IMR-90 (cell line): ENCODE data around the gene NTSR1. TPM values are rescaled to one million over a fixed set of nuclear protein-coding genes. Genes with fewer than 3 reads are reported as not detected.

ENCODE experiments used
- ATAC-seq: fragments of 200-7000 bp; cut with Tn5 transposase; 2 replicates; pipeline ENCODE4 v1.9.1; 2020; ENCODE audit warnings: low read depth, mild to moderate bottlenecking, moderate library complexity
- BruUV-seq: library from RNA; stranded (reverse); fragments of 400-500 nt; replicated peaks from 2 replicates; lab custom pipeline; 2021; lab: Mats Ljungman, UMichigan
- CTCF ChIA-PET: fragments of 300-600 bp; formaldehyde crosslinking; extraction: SDS; loops from one replicate; lab custom pipeline; 2021; ENCODE audit warnings: antibody characterized with exemption; lab: Yijun Ruan, JAX
- POLR2A ChIA-PET: fragments of 300-600 bp; sonication (Branson Sonifier 250); formaldehyde crosslinking; loops from one replicate; lab custom pipeline; 2022; ENCODE audit warnings: antibody characterized with exemption; ENCODE audit not compliant: unreplicated experiment; lab: Charles Lee
- DNase-seq: peaks from one replicate; pipeline ENCODE4 v3.0.0; 2013
- H2AFZ ChIP-seq: replicated peaks from 2 replicates; pipeline ENCODE3; 2013; ENCODE audit warnings: low read length, mild to moderate bottlenecking; ENCODE audit not compliant: poor library complexity
- H2AK5ac ChIP-seq: 2 replicates; pipeline ENCODE4 v1.6.1; 2013; ENCODE audit warnings: low read depth, low read length, inconsistent platforms
- H2AK9ac ChIP-seq: replicated peaks from 2 replicates; pipeline ENCODE3; 2013; ENCODE audit warnings: mild to moderate bottlenecking, low read depth, low read length, moderate library complexity; ENCODE audit not compliant: poor library complexity
- H2BK120ac ChIP-seq: 2 replicates; pipeline ENCODE4 v1.6.1; 2013; ENCODE audit warnings: low read depth, low read length, inconsistent platforms
- H2BK15ac ChIP-seq: 3 replicates; pipeline ENCODE4 v1.6.1; 2013; ENCODE audit warnings: low read depth, low read length, inconsistent platforms
- H2BK20ac ChIP-seq: 2 replicates; pipeline ENCODE4 v1.6.1; 2013; ENCODE audit warnings: low read depth, mild to moderate bottlenecking, inconsistent platforms, low read length, moderate library complexity
- H2BK5ac ChIP-seq: 2 replicates; pipeline ENCODE4 v1.6.1; 2013; ENCODE audit warnings: mild to moderate bottlenecking, low read depth, low read length, inconsistent platforms; ENCODE audit not compliant: poor library complexity, severe bottlenecking
- H3K14ac ChIP-seq: replicated peaks from 2 replicates; pipeline ENCODE4 v1.6.1; 2013; ENCODE audit warnings: low read depth, low read length, inconsistent platforms
- H3K18ac ChIP-seq: 2 replicates; pipeline ENCODE4 v1.6.1; 2013; ENCODE audit warnings: low read depth, low read length, control low read depth
- H3K23ac ChIP-seq: 2 replicates; pipeline ENCODE4 v1.6.1; 2013; ENCODE audit warnings: low read depth, low read length, inconsistent platforms
- H3K27ac ChIP-seq: 2 replicates; pipeline ENCODE4 v1.5.1; 2013; ENCODE audit warnings: mild to moderate bottlenecking, control low read depth, low read length; ENCODE audit not compliant: insufficient read depth
- H3K27me3 ChIP-seq: 2 replicates; pipeline ENCODE4 v1.6.1; 2013; ENCODE audit warnings: low read length; ENCODE audit not compliant: control insufficient read depth, insufficient read depth
- H3K36me3 ChIP-seq: 2 replicates; pipeline ENCODE4 v1.6.1; 2013; ENCODE audit warnings: low read length, mixed read lengths; ENCODE audit not compliant: control insufficient read depth, insufficient read depth
- H3K4ac ChIP-seq: 2 replicates; pipeline ENCODE4 v1.6.1; 2013; ENCODE audit warnings: low read depth, low read length, inconsistent platforms
- H3K4me1 ChIP-seq: 2 replicates; pipeline ENCODE4 v1.6.1; 2013; ENCODE audit warnings: low read length, mixed read lengths; ENCODE audit not compliant: control insufficient read depth, insufficient read depth
- H3K4me2 ChIP-seq: 2 replicates; pipeline ENCODE4 v1.6.1; 2013; ENCODE audit warnings: low read depth, mild to moderate bottlenecking, control low read depth, low read length, moderate library complexity
- H3K4me3 ChIP-seq: 2 replicates; pipeline ENCODE4 v1.5.1; 2013; ENCODE audit warnings: low read depth, mild to moderate bottlenecking, control low read depth, low read length, moderate library complexity; ENCODE audit not compliant: insufficient read depth
- H3K56ac ChIP-seq: 2 replicates; pipeline ENCODE4 v1.6.1; 2013; ENCODE audit warnings: low read length, inconsistent platforms; ENCODE audit not compliant: insufficient read depth; ENCODE audit errors: extremely low read depth
- H3K79me1 ChIP-seq, 2 experiments: 2 replicates each; pipeline ENCODE4 v1.6.1; 2013; ENCODE audit warnings: low read length in 2 of 2, inconsistent platforms in 1 of 2, low read depth in 1 of 2
- H3K9ac ChIP-seq: 2 replicates; pipeline ENCODE4 v1.6.1; 2013; ENCODE audit warnings: low read depth, low read length, control low read depth
- H3K9me1 ChIP-seq: 2 replicates; pipeline ENCODE4 v1.6.1; 2013; ENCODE audit warnings: low read length, inconsistent platforms; ENCODE audit not compliant: insufficient read depth
- H3K9me3 ChIP-seq: 2 replicates; pipeline ENCODE4 v1.6.1; 2013; ENCODE audit warnings: low read length; ENCODE audit not compliant: control insufficient read depth, insufficient read depth
- H4K20me1 ChIP-seq: 2 replicates; pipeline ENCODE4 v1.6.1; 2013; ENCODE audit warnings: low read length, inconsistent platforms; ENCODE audit not compliant: insufficient read depth
- H4K5ac ChIP-seq: 2 replicates; pipeline ENCODE4 v1.6.1; 2013; ENCODE audit warnings: mild to moderate bottlenecking, low read depth, low read length, control low read depth
- H4K8ac ChIP-seq, 2 experiments: 2 replicates each; pipeline ENCODE4 v1.6.1; 2013; ENCODE audit warnings: low read depth in 2 of 2, low read length in 2 of 2, control low read depth in 1 of 2, inconsistent platforms in 1 of 2
- H4K91ac ChIP-seq: 2 replicates; pipeline ENCODE4 v1.6.1; 2013; ENCODE audit warnings: low read depth, low read length, inconsistent platforms; ENCODE audit not compliant: insufficient read depth
- BHLHE40 ChIP-seq: fragments of 150-350 bp; IDR thresholded peaks from 2 replicates; pipeline ENCODE4 v1.6.1; 2016; ENCODE audit warnings: mild to moderate bottlenecking, low read depth, low read length
- FOS ChIP-seq: fragments of 150-350 bp; IDR thresholded peaks from 2 replicates; pipeline ENCODE4 v1.6.1; 2016; ENCODE audit warnings: low read depth, low read length
- MAFK ChIP-seq: IDR thresholded peaks from 2 replicates; pipeline ENCODE4 v1.6.1; 2012; ENCODE audit warnings: low read depth, low read length, improper control_type of control experiment
- MAZ ChIP-seq: IDR thresholded peaks from 2 replicates; pipeline ENCODE4 v1.6.1; 2012; ENCODE audit warnings: low read depth, mild to moderate bottlenecking, low read length, improper control_type of control experiment, moderate library complexity, borderline replicate concordance
- NFE2L2 ChIP-seq: fragments of 150-350 bp; IDR thresholded peaks from 2 replicates; pipeline ENCODE4 v1.6.1; 2016; ENCODE audit warnings: low read depth, mild to moderate bottlenecking, low read length
- RAD21 ChIP-seq: IDR thresholded peaks from 2 replicates; pipeline ENCODE4 v1.6.1; 2012; ENCODE audit warnings: low read length, improper control_type of control experiment
- RCOR1 ChIP-seq: IDR thresholded peaks from 2 replicates; pipeline ENCODE4 v1.6.1; 2012; ENCODE audit warnings: mild to moderate bottlenecking, low read length, improper control_type of control experiment; ENCODE audit not compliant: insufficient replicate concordance
- RFX5 ChIP-seq: IDR thresholded peaks from 2 replicates; pipeline ENCODE4 v1.8.0; 2012; ENCODE audit warnings: low read depth, mild to moderate bottlenecking, low read length, moderate library complexity
- SMC3 ChIP-seq: fragments of 150-350 bp; IDR thresholded peaks from 2 replicates; pipeline ENCODE4 v1.6.1; 2016; ENCODE audit warnings: low read depth, mild to moderate bottlenecking, antibody characterized with exemption, low read length, moderate library complexity
- WGBS, 2 experiments: methylation state at CpG; one replicate each; pipeline versions ENCODE4 v1.1.5 to v1.1.7; 2013; ENCODE audit warnings: missing lambda C conversion rate in 2 of 2; ENCODE audit not compliant: insufficient read length in 1 of 2; ENCODE audit errors: extremely low coverage in 2 of 2; 5-methylcytosine and 5-hydroxymethylcytosine counted together
- dilution Hi-C: fragments of 300-500 bp; cut with HindIII; formaldehyde crosslinking; loops from one replicate; pipeline ENCODE4 v1.14.3; 2018; ENCODE audit warnings: low sequenced_read_pairs; ENCODE audit not compliant: unreplicated experiment
- in situ Hi-C: fragments of 300-500 bp; cut with MboI; formaldehyde crosslinking; loops from 3 replicates; pipeline ENCODE4 v1.14.3; 2019; ENCODE audit warnings: low sequenced_read_pairs, inconsistent platforms, mixed read lengths
- intact Hi-C: fragments of 100-400 bp; cut with micrococcal nuclease; formaldehyde crosslinking; loops from 2 replicates; pipeline ENCODE4 v1.10.0; 2022
- polyA plus RNA-seq, 3 experiments: library from polyadenylated mRNA; depleted of rRNA; stranded (reverse); fragments of >200 nt; gene quantifications; 2 replicates each; pipeline ENCODE4 v1.2.3, GENCODE V29; 2012; ENCODE audit warnings: low replicate concordance in 1 of 3
- total RNA-seq: library from RNA; depleted of rRNA; stranded (reverse); fragments of >200 nt; gene quantifications from 2 replicates; pipeline ENCODE4 v1.2.3, GENCODE V29; 2012
- TF ChIP-seq, protein P1 (sequence below): fragments of 150-350 bp; IDR thresholded peaks from 2 replicates; pipeline ENCODE4 v1.6.1; 2017; ENCODE audit warnings: mild to moderate bottlenecking, antibody characterized with exemption, low read length, low read depth

NTSR1 gene
- total and polyA plus RNA-seq, 2 of the 4 experiments (the other 2 are of a cell fraction), result 0.54 to 1.8 TPM

DNA sequence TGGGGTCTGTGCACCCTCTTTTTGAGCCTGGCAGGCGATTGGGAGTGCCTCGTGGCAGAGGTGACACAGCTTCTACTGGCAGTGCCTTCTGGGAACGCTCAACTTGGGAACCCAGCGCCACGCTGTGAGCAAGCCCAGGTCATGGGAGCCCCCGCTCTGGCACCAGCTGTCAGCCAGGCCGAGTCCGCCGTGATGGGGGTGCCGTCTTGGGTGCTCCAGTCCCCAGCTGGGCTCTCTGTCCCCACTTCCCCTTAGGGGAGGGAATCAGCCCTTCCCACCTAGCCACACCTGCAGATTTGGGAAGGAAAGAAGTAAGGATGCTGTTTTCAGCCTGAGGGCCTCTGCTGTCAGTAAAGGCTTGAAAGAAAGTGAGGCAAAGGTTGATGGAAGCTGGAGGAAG, 31.0 kb upstream of the NTSR1 start:
- dilution Hi-C loops (no loop called here), intact Hi-C loops (no loop called here), in situ Hi-C loops (loop anchor here (25.0 kb wide), 1 partner anchor 335 kb away; the partner anchor contains the start of gene BHLHE23)
- H4K91ac ChIP-seq, result no peak overlapping the region
- no peak overlapping the region for H3K14ac ChIP-seq
- no peak overlapping the region for H2AFZ ChIP-seq
- no peak overlapping the region for H2BK20ac ChIP-seq
- H2AK5ac ChIP-seq, result no peak overlapping the region
- H3K9me3 ChIP-seq, result peaks cover 9% of the 10 kb centered on the region
- no peak overlapping the region for H4K8ac ChIP-seq
- ATAC-seq, result no peak
- WGBS, 2 experiments, result 67% methylated on average over 3 of the region's 10 CpGs; no CpG with 5 or more reads in 1 of the 2 experiments
- no peak overlapping the region for H3K9ac ChIP-seq
- no peak overlapping the region for H2BK120ac ChIP-seq
- H3K27me3 ChIP-seq, result peaks cover 15% of the 10 kb centered on the region
- TF ChIP-seq NFE2L2, result no peak
- no peak for TF ChIP-seq RAD21
- TF ChIP-seq RCOR1, result no peak
- TF ChIP-seq MAFK, result no peak
- no peak for TF ChIP-seq MAZ
- TF ChIP-seq, protein P1, sequence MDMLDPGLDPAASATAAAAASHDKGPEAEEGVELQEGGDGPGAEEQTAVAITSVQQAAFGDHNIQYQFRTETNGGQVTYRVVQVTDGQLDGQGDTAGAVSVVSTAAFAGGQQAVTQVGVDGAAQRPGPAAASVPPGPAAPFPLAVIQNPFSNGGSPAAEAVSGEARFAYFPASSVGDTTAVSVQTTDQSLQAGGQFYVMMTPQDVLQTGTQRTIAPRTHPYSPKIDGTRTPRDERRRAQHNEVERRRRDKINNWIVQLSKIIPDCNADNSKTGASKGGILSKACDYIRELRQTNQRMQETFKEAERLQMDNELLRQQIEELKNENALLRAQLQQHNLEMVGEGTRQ, result no peak
- no peak for TF ChIP-seq SMC3
- TF ChIP-seq RFX5, result no peak
- no peak for TF ChIP-seq FOS
- TF ChIP-seq BHLHE40, result no peak
- H4K5ac ChIP-seq, result no peak overlapping the region
- no peaks in the 10 kb centered on the region for H3K36me3 ChIP-seq
- CTCF ChIA-PET, result interaction anchor here (1.1 to 1.2 kb wide), 2 partner anchors 11 to 113 kb away, joined by 3 read pairs; no protein-coding TSS in a partner anchor
- no peak overlapping the region for H2BK15ac ChIP-seq
- no peaks in the 10 kb centered on the region for H3K9me1 ChIP-seq
- no peaks in the 10 kb centered on the region for H4K20me1 ChIP-seq
- no peak overlapping the region for H3K4me2 ChIP-seq
- H3K4me1 ChIP-seq, result peaks cover 3% of the 10 kb centered on the region; the same call in 1 of the 2 replicates
- H3K23ac ChIP-seq, result no peak overlapping the region
- BruUV-seq, result no TSS peak
- no peak overlapping the region for H2BK5ac ChIP-seq
- H3K4me3 ChIP-seq, result no peak overlapping the region
- DNase-seq, result no peak
- H2AK9ac ChIP-seq, result no peak overlapping the region
- POLR2A ChIA-PET, result no interaction called here
- no peaks in the 10 kb centered on the region for H3K79me1 ChIP-seq
- H3K4ac ChIP-seq, result no peak overlapping the region
- H3K27ac ChIP-seq, result no peak overlapping the region
- no peak overlapping the region for H3K18ac ChIP-seq
- H3K56ac ChIP-seq, result no peak overlapping the region
